Stomach (tissue), 4 donors: ENCODE measurements around the gene PRICKLE2.
A peak's percentile ranks its signal among the peaks of the same experiment; 100 is the strongest.

Experiments used
- CTCF ChIP-seq, 7 experiments: fragments of 450-650 bp in 4 of 7; fragments of 200-600 bp in 3 of 7; sonication (generic) in 3 of 7; IDR thresholded peaks; one replicate each; pipeline ENCODE4 v1.5.1; 2016 to 2019; ENCODE audit warnings: antibody characterized with exemption in 7 of 7, control low read depth in 2 of 7, mild to moderate bottlenecking in 1 of 7
- POLR2A ChIP-seq, 4 donors: fragments of 450-650 bp; IDR thresholded peaks; one replicate each; pipeline ENCODE4 v1.6.1; 2016; ENCODE audit warnings: antibody characterized with exemption in 4 of 4, control low read depth in 2 of 4, mild to moderate bottlenecking in 1 of 4, moderate library complexity in 1 of 4
- POLR2AphosphoS5 ChIP-seq, 3 donors: sonication (generic); formaldehyde crosslinking; IDR thresholded peaks; one replicate each; pipeline ENCODE4 v1.6.1; 2016; ENCODE audit warnings: antibody characterized with exemption in 3 of 3

GRCh38 chr3:64188810-64189560 is 36.3 kb downstream of the PRICKLE2 start:
- TF ChIP-seq CTCF (IDR thresholded peaks at IDR 0.05) (no peak), POLR2AphosphoS5 (IDR thresholded peaks at IDR 0.05) (peak; percentile 55 to 90 (median 59)), POLR2A (IDR thresholded peaks at IDR 0.05) (no peak)
